Adrenal gland (tissue), 5 donors: ENCODE measurements around the gene HOXA1.

ENCODE experiments used
- POLR2A ChIP-seq, 2 donors: fragments of 450-650 bp; IDR thresholded peaks; one replicate each; pipeline ENCODE4 v1.6.1; 2017; ENCODE audit warnings: antibody characterized with exemption in 2 of 2, mild to moderate bottlenecking in 2 of 2, moderate library complexity in 1 of 2
- TF ChIP-seq, protein P1 (sequence below), 6 experiments: fragments of 450-650 bp in 4 of 6; fragments of 200-600 bp in 2 of 6; sonication (generic) in 1 of 6; IDR thresholded peaks; 1 replicate in 5 of 6; 2 replicates in 1 of 6; pipeline versions ENCODE4 v1.5.1 to v1.8.0; 2016 to 2021; ENCODE audit warnings: antibody characterized with exemption in 6 of 6, mild to moderate bottlenecking in 2 of 6, moderate library complexity in 1 of 6
- donor health status: DM: no; HTN: no; CAD: no.

DNA sequence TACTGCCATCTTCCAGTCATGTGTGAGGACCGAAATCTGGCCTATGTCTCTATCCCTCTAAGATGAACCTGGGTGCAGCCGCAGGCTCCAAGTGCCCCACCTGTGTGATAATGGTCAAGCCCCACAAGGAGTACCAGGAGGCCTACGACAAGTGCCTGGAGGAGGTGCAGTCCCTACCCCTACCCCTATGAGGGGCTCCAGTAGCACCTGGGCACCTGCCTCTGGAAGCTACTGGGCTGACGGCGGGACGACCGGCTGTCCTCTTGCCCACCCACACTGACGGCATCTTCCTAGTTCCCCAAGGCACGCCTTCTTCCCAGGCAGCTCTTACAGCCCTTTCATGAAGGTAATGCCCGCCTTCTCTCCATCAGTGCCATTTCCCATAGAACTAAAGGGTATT lies 47.4 kb downstream of the HOXA1 start:
- no peak for TF ChIP-seq POLR2A (IDR thresholded peaks at IDR 0.05)
- TF ChIP-seq, protein P1, sequence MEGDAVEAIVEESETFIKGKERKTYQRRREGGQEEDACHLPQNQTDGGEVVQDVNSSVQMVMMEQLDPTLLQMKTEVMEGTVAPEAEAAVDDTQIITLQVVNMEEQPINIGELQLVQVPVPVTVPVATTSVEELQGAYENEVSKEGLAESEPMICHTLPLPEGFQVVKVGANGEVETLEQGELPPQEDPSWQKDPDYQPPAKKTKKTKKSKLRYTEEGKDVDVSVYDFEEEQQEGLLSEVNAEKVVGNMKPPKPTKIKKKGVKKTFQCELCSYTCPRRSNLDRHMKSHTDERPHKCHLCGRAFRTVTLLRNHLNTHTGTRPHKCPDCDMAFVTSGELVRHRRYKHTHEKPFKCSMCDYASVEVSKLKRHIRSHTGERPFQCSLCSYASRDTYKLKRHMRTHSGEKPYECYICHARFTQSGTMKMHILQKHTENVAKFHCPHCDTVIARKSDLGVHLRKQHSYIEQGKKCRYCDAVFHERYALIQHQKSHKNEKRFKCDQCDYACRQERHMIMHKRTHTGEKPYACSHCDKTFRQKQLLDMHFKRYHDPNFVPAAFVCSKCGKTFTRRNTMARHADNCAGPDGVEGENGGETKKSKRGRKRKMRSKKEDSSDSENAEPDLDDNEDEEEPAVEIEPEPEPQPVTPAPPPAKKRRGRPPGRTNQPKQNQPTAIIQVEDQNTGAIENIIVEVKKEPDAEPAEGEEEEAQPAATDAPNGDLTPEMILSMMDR (IDR thresholded peaks at IDR 0.05) = no peak
